K562 (cell line): ENCODE measurements around the gene A4GALT. TPM values are rescaled to one million over a fixed set of nuclear protein-coding genes. Genes with fewer than 3 reads are reported as not detected.

ENCODE experiments used
- ADNP ChIP-seq: fragments of 200-800 bp; sonication (Bioruptor generic); IDR thresholded peaks from 2 replicates; pipeline ENCODE4 v1.6.1; 2016; ENCODE audit warnings: missing genetic modification characterization, missing compliant biosample characterization
- ARID2 ChIP-seq: fragments of 450-650 bp; IDR thresholded peaks from 2 replicates; pipeline ENCODE4 v1.6.1; 2017; ENCODE audit warnings: antibody characterized with exemption, mild to moderate bottlenecking
- BCL6 ChIP-seq: fragments of 250-450 bp; sonication (Bioruptor Pico); IDR thresholded peaks from 2 replicates; pipeline ENCODE4 v1.4.0; 2020
- CBFA2T3 ChIP-seq: fragments of 450-650 bp; IDR thresholded peaks from 2 replicates; pipeline ENCODE4 v1.6.1; 2017
- DPF2 ChIP-seq: fragments of 450-650 bp; IDR thresholded peaks from 2 replicates; pipeline ENCODE4 v1.6.1; 2016
- ELF1 ChIP-seq: fragments of 200-800 bp; sonication (Bioruptor generic); IDR thresholded peaks from 2 replicates; pipeline ENCODE4 v1.6.1; 2016; ENCODE audit warnings: missing genetic modification characterization, missing compliant biosample characterization
- FOXK2 ChIP-seq, 2 experiments: fragments of 450-650 bp; IDR thresholded peaks in 1 of 2; conservative IDR thresholded peaks in 1 of 2; 2 replicates each; pipeline ENCODE4 v1.6.1; 2016; ENCODE audit warnings: low read depth in 2 of 2, mild to moderate bottlenecking in 1 of 2
- FOXM1 ChIP-seq, 2 experiments: fragments of 450-650 bp in 1 of 2; sonication (generic) in 1 of 2; formaldehyde crosslinking in 1 of 2; IDR thresholded peaks; 2 replicates each; pipeline versions ENCODE4 v1.6.1 to v1.9.0; 2017 to 2022; ENCODE audit warnings: low read depth in 2 of 2, mild to moderate bottlenecking in 2 of 2, missing genetic modification reagents in 1 of 2, moderate library complexity in 1 of 2
- HNRNPLL ChIP-seq: fragments of 200-400 bp; formaldehyde crosslinking; IDR thresholded peaks from 2 replicates; pipeline ENCODE4 v1.6.1; 2017; ENCODE audit warnings: low read length, low read depth, mild to moderate bottlenecking; ENCODE audit not compliant: poor library complexity, severe bottlenecking
- L3MBTL2 ChIP-seq: fragments of 450-650 bp; IDR thresholded peaks from 2 replicates; pipeline ENCODE4 v1.6.1; 2016; ENCODE audit warnings: mild to moderate bottlenecking, moderate library complexity
- NUFIP1 ChIP-seq: fragments of 450-650 bp; IDR thresholded peaks from 2 replicates; pipeline ENCODE4 v1.6.1; 2018; ENCODE audit not compliant: partially characterized antibody
- PHB2 ChIP-seq: fragments of 450-650 bp; IDR thresholded peaks from 2 replicates; pipeline ENCODE4 v1.6.1; 2017; ENCODE audit warnings: low read depth
- PHF8 ChIP-seq: fragments of 200-600 bp; sonication (generic); IDR thresholded peaks from 2 replicates; pipeline ENCODE4 v1.6.1; 2012; ENCODE audit warnings: mixed run types, mild to moderate bottlenecking, inconsistent platforms, low read length, moderate library complexity, borderline replicate concordance
- RBFOX2 ChIP-seq: fragments of 200-400 bp; formaldehyde crosslinking; IDR thresholded peaks from 2 replicates; pipeline ENCODE4 v1.6.1; 2017; ENCODE audit warnings: low read depth, mild to moderate bottlenecking, low read length, moderate library complexity
- SIN3A ChIP-seq, 2 experiments: fragments of 150-350 bp in 1 of 2; IDR thresholded peaks; 2 replicates each; pipeline ENCODE4 v1.6.1; 2011 to 2016; ENCODE audit warnings: borderline replicate concordance in 2 of 2, low read depth in 2 of 2, low read length in 2 of 2, mild to moderate bottlenecking in 2 of 2, moderate library complexity in 2 of 2; ENCODE audit not compliant: control insufficient read depth in 1 of 2
- SP1 ChIP-seq: sonication (generic); formaldehyde crosslinking; IDR thresholded peaks from 2 replicates; pipeline ENCODE4 v1.8.1; 2022; ENCODE audit warnings: mild to moderate bottlenecking, missing genetic modification reagents
- STAG1 ChIP-seq: sonication (generic); formaldehyde crosslinking; IDR thresholded peaks from 2 replicates; pipeline ENCODE4 v1.5.0; 2020; ENCODE audit warnings: missing genetic modification reagents, borderline replicate concordance
- THRAP3 ChIP-seq: fragments of 450-650 bp; IDR thresholded peaks from 2 replicates; pipeline ENCODE4 v1.6.1; 2016; ENCODE audit warnings: mild to moderate bottlenecking, inconsistent platforms, borderline replicate concordance
- ZKSCAN3 ChIP-seq: fragments of 250-450 bp; sonication (Bioruptor Pico); IDR thresholded peaks from 2 replicates; pipeline ENCODE4 v1.4.0; 2020
- ZNF431 ChIP-seq: sonication (generic); formaldehyde crosslinking; IDR thresholded peaks from 2 replicates; pipeline ENCODE4 v1.8.0; 2022; ENCODE audit warnings: mild to moderate bottlenecking, missing genetic modification reagents
- ZNF668 ChIP-seq: fragments of 250-450 bp; sonication (Bioruptor Pico); IDR thresholded peaks from 2 replicates; pipeline ENCODE4 v1.8.0; 2022; ENCODE audit warnings: mild to moderate bottlenecking, inconsistent platforms
- ZNF707 ChIP-seq: fragments of 250-450 bp; sonication (Bioruptor Pico); conservative IDR thresholded peaks from 2 replicates; pipeline ENCODE4 v1.8.0; 2022; ENCODE audit warnings: inconsistent platforms, mild to moderate bottlenecking, moderate library complexity
- polyA plus RNA-seq, 8 experiments: library from polyadenylated mRNA; depleted of rRNA in 4 of 8; stranded (reverse) in 5 of 8; unstranded in 3 of 8; fragments of >200 nt; fragmentation: Nextera tagmentation in 2 of 8; fragmentation: Illumina TruSeq in 1 of 8; extraction: Ambion mirVana in 2 of 8; extraction: Trizol in 1 of 8; gene quantifications; 2 replicates each; pipeline versions ENCODE4 v1.2.1 to v1.2.3, GENCODE V29; 2011 to 2014; ENCODE audit warnings: inconsistent platforms in 1 of 8, missing spikeins in 1 of 8
- total RNA-seq, 7 experiments: library from RNA; depleted of rRNA in 6 of 7; stranded (reverse); fragments of >200 nt in 6 of 7; fragmentation: Illumina TruSeq in 2 of 7; extraction: Trizol in 2 of 7; gene quantifications; 2 replicates each; pipeline versions ENCODE4 v1.2.1 to v1.2.3, GENCODE V29; 2011 to 2021; ENCODE audit warnings: low replicate concordance in 1 of 7
- TF ChIP-seq, protein P1 (sequence below): sonication (generic); formaldehyde crosslinking; IDR thresholded peaks from 2 replicates; pipeline ENCODE4 v1.8.0; 2022; ENCODE audit warnings: missing genetic modification reagents, mild to moderate bottlenecking, moderate library complexity, borderline replicate concordance
- TF ChIP-seq, protein P2 (sequence below): sonication (generic); formaldehyde crosslinking; IDR thresholded peaks from 2 replicates; pipeline ENCODE4 v1.8.0; 2022; ENCODE audit warnings: mild to moderate bottlenecking, missing genetic modification reagents
- TF ChIP-seq, protein P3 (sequence below): IDR thresholded peaks from 2 replicates; pipeline ENCODE4 v1.6.1; 2011; ENCODE audit warnings: borderline replicate concordance, low read depth, mild to moderate bottlenecking, moderate library complexity, low read length; ENCODE audit not compliant: insufficient read depth, poor library complexity, severe bottlenecking

The A4GALT gene
- total and polyA plus RNA-seq, 9 of the 15 experiments (the other 6 are each of a cell fraction or from before 2014, with no cell fraction given): 0.07 to 0.11 TPM; not detected in 7

- TF ChIP-seq, protein P1, sequence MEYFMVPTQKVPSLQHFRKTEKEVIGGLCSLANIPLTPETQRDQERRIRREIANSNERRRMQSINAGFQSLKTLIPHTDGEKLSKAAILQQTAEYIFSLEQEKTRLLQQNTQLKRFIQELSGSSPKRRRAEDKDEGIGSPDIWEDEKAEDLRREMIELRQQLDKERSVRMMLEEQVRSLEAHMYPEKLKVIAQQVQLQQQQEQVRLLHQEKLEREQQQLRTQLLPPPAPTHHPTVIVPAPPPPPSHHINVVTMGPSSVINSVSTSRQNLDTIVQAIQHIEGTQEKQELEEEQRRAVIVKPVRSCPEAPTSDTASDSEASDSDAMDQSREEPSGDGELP (CRISPR knock-in tag): no peak
- peak in 1 of 2 experiments; percentile 26; a peak in 2 of 4 replicates for TF ChIP-seq SIN3A (IDR thresholded peaks at IDR 0.05; ENCODE audit: borderline replicate concordance in 2 of 2, control insufficient read depth in 1 of 2, low read depth in 2 of 2, low read length in 2 of 2)
- no peak for TF ChIP-seq CBFA2T3
- TF ChIP-seq SP1 (CRISPR knock-in tag): no peak
- no peak for TF ChIP-seq ZKSCAN3 (CRISPR knock-in tag)
- TF ChIP-seq NUFIP1: no peak
- TF ChIP-seq L3MBTL2: no peak
- no peak for TF ChIP-seq PHB2
- TF ChIP-seq THRAP3: no peak
- no peak for TF ChIP-seq ZNF668 (CRISPR knock-in tag)
- TF ChIP-seq ZNF707 (CRISPR knock-in tag): no peak
- TF ChIP-seq ZNF431 (CRISPR knock-in tag): 0 out of 2 replicates have a peak, but pooled peaks have one; percentile 38
- no peak for TF ChIP-seq ARID2
- TF ChIP-seq DPF2: peak; percentile 28; the same call in 1 of the 2 replicates
- no peak for TF ChIP-seq ADNP (tag)
- TF ChIP-seq FOXM1 (IDR thresholded peaks at IDR 0.05; ENCODE audit: low read depth): no peak
- no peak for TF ChIP-seq FOXM1 (CRISPR knock-in tag; IDR thresholded peaks at IDR 0.05; ENCODE audit: low read depth)
- no peak for TF ChIP-seq BCL6
- peak in 1 of 2 experiments; percentile 34; a peak in 1 of 4 replicates for TF ChIP-seq FOXK2 (conservative IDR thresholded peaks at IDR 0.05 in 1 of 2, IDR thresholded peaks at IDR 0.05 in 1 of 2; ENCODE audit: low read depth in 2 of 2)
- TF ChIP-seq ELF1: no peak
- TF ChIP-seq RBFOX2: peak; percentile 57
- peak; percentile 32; the same call in 1 of the 2 replicates for TF ChIP-seq PHF8
- TF ChIP-seq, protein P2, sequence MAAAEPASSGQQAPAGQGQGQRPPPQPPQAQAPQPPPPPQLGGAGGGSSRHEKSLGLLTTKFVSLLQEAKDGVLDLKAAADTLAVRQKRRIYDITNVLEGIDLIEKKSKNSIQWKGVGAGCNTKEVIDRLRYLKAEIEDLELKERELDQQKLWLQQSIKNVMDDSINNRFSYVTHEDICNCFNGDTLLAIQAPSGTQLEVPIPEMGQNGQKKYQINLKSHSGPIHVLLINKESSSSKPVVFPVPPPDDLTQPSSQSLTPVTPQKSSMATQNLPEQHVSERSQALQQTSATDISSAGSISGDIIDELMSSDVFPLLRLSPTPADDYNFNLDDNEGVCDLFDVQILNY: no peak
- TF ChIP-seq STAG1: no peak
- TF ChIP-seq, protein P3, sequence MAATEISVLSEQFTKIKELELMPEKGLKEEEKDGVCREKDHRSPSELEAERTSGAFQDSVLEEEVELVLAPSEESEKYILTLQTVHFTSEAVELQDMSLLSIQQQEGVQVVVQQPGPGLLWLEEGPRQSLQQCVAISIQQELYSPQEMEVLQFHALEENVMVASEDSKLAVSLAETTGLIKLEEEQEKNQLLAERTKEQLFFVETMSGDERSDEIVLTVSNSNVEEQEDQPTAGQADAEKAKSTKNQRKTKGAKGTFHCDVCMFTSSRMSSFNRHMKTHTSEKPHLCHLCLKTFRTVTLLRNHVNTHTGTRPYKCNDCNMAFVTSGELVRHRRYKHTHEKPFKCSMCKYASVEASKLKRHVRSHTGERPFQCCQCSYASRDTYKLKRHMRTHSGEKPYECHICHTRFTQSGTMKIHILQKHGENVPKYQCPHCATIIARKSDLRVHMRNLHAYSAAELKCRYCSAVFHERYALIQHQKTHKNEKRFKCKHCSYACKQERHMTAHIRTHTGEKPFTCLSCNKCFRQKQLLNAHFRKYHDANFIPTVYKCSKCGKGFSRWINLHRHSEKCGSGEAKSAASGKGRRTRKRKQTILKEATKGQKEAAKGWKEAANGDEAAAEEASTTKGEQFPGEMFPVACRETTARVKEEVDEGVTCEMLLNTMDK: no peak
- peak; percentile 58 for TF ChIP-seq HNRNPLL
These were observed 72.1 kb downstream of the A4GALT start (continued) for GRCh38 chr22:42648368-42649245.
